Smooth muscle cell (in vitro differentiated cells): ENCODE data around the gene FUT6. TPM values are rescaled to one million over a fixed set of nuclear protein-coding genes. Genes with fewer than 3 reads are reported as not detected.
"Not testable (repeated sequence)": the region's sequence is repeated elsewhere in the genome, so short reads cannot be mapped to it uniquely, and the experiment has no call there.

Experiments
- DNase-seq: peaks from one replicate; lab custom pipeline; 2025; ENCODE audit not compliant: unreplicated experiment; lab: John Stamatoyannopoulos, UW
- H2AFZ ChIP-seq: fragments of 200-600 bp; sonication (generic); 2 replicates; pipeline ENCODE4 v1.6.0; 2016; ENCODE audit warnings: antibody characterized with exemption, low read depth, mild to moderate bottlenecking
- H3F3A ChIP-seq: fragments of 200-600 bp; sonication (generic); 2 replicates; pipeline ENCODE4 v1.6.0; 2017; ENCODE audit warnings: antibody characterized with exemption, low read depth
- H3K27ac ChIP-seq: fragments of 200-600 bp; sonication (generic); 2 replicates; pipeline ENCODE4 v1.5.1; 2016; ENCODE audit warnings: low read depth, mild to moderate bottlenecking
- H3K27me3 ChIP-seq: fragments of 200-600 bp; sonication (generic); 2 replicates; pipeline ENCODE4 v1.6.1; 2016; ENCODE audit warnings: low read depth, mild to moderate bottlenecking
- H3K36me3 ChIP-seq: fragments of 200-600 bp; sonication (generic); 2 replicates; pipeline ENCODE4 v1.5.1; 2016; ENCODE audit warnings: low read depth
- H3K4me1 ChIP-seq: fragments of 200-600 bp; sonication (generic); 2 replicates; pipeline ENCODE4 v1.5.1; 2016; ENCODE audit warnings: low read depth
- H3K4me2 ChIP-seq: fragments of 200-600 bp; sonication (generic); 2 replicates; pipeline ENCODE4 v1.6.0; 2016; ENCODE audit warnings: mild to moderate bottlenecking
- H3K4me3 ChIP-seq: fragments of 200-600 bp; sonication (generic); 2 replicates; pipeline ENCODE4 v1.5.1; 2016; ENCODE audit warnings: mild to moderate bottlenecking
- H3K79me2 ChIP-seq: fragments of 200-600 bp; sonication (generic); 2 replicates; pipeline ENCODE4 v1.6.0; 2016; ENCODE audit warnings: low read depth, mild to moderate bottlenecking
- H3K9ac ChIP-seq: fragments of 200-600 bp; sonication (generic); 2 replicates; pipeline ENCODE4 v1.6.0; 2016; ENCODE audit warnings: low read depth
- H3K9me3 ChIP-seq: fragments of 200-600 bp; sonication (generic); replicated peaks from 2 replicates; pipeline ENCODE4 v1.5.1; 2016; ENCODE audit warnings: low read depth
- H4K20me1 ChIP-seq: fragments of 200-600 bp; sonication (generic); 2 replicates; pipeline ENCODE4 v1.6.0; 2016; ENCODE audit warnings: low read depth
- WGBS: methylation state at CpG from one replicate; pipeline ENCODE4 v1.1.7; 2016; ENCODE audit warnings: low lambda C conversion rate; 5-methylcytosine and 5-hydroxymethylcytosine counted together
- polyA plus RNA-seq: library from polyadenylated mRNA; unstranded; fragments of >200 nt; fragmentation: Nextera tagmentation; extraction: Ambion mirVana; gene quantifications from 2 replicates; pipeline ENCODE4 v1.2.1, GENCODE V29; 2016
- total RNA-seq: library from RNA; depleted of rRNA; stranded (reverse); fragments of >200 nt; gene quantifications from 2 replicates; pipeline ENCODE4 v1.2.3, GENCODE V29; 2014
- TF ChIP-seq, protein P1 (sequence below): fragments of 200-600 bp; sonication (generic); IDR thresholded peaks from 2 replicates; pipeline ENCODE4 v1.5.1; 2017; ENCODE audit warnings: borderline replicate concordance, mild to moderate bottlenecking, antibody characterized with exemption; ENCODE audit not compliant: insufficient read depth, poor library complexity, severe bottlenecking

FUT6 gene
- total and polyA plus RNA-seq, 2 experiments from 2014 or later = not detected

DNA sequence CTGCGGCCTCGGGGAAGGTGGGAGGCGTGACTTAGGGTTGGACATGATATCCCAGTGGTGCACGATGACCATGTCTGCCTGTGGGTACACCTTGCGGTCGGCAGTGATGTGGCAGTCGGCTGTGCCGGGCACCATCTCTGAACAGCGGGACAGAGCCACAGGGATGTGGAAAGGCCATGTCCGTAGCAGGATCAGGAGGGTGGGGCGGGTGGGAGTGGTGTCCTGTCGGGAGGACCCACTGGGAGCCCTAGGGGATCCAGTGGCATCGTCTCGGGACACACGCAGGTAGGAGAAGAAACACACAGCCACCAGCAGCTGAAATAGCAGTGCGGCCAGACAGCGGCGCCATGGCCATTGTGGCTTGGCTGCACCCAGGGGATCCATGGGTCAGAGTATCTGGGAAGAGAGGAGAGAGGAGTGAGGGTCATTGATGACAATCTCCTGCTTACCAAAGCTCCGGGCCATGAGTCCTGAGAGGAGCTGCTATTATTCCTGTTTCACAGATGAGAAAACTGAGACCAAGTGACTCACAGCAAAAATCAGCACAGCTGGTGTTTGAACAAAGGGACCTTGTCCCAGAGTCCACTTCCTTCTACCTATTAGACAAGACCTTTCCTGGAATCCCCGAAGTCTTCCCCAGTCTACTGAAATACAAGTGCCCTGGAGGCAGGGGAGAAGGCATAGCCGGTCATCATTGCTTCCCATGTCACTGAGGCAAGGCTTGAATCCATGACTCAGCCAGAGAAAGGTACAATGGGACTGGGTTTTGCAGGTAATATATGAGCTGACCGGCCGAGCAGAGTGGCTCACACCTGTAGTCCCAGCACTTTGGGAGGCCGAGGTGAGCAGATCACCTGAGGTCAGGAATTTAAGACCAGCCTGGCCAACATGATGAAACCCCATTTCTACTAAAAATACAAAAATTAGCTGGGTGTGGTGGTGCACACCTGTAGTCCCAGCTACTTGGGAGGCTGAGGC is 5.2 kb upstream of the FUT6 start:
- Histone ChIP-seq H4K20me1 (no peaks in the 10 kb centered on the region), H3K4me1 (no peaks in the 10 kb centered on the region), H2AFZ (no peak overlapping the region), H3K9me3 (no peaks in the 10 kb centered on the region), H3F3A (no peaks in the 10 kb centered on the region), H3K9ac (no peak overlapping the region), H3K36me3 (no peaks in the 10 kb centered on the region), H3K27ac (no peak overlapping the region), H3K4me2 (no peak overlapping the region), H3K79me2 (no peaks in the 10 kb centered on the region), H3K27me3 (no peaks in the 10 kb centered on the region), H3K4me3 (no peak overlapping the region)
- 90% methylated on average over 24 of the region's 24 CpGs for WGBS
- TF ChIP-seq, protein P1, sequence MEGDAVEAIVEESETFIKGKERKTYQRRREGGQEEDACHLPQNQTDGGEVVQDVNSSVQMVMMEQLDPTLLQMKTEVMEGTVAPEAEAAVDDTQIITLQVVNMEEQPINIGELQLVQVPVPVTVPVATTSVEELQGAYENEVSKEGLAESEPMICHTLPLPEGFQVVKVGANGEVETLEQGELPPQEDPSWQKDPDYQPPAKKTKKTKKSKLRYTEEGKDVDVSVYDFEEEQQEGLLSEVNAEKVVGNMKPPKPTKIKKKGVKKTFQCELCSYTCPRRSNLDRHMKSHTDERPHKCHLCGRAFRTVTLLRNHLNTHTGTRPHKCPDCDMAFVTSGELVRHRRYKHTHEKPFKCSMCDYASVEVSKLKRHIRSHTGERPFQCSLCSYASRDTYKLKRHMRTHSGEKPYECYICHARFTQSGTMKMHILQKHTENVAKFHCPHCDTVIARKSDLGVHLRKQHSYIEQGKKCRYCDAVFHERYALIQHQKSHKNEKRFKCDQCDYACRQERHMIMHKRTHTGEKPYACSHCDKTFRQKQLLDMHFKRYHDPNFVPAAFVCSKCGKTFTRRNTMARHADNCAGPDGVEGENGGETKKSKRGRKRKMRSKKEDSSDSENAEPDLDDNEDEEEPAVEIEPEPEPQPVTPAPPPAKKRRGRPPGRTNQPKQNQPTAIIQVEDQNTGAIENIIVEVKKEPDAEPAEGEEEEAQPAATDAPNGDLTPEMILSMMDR = no peak
- DNase-seq = no peak

DNA sequence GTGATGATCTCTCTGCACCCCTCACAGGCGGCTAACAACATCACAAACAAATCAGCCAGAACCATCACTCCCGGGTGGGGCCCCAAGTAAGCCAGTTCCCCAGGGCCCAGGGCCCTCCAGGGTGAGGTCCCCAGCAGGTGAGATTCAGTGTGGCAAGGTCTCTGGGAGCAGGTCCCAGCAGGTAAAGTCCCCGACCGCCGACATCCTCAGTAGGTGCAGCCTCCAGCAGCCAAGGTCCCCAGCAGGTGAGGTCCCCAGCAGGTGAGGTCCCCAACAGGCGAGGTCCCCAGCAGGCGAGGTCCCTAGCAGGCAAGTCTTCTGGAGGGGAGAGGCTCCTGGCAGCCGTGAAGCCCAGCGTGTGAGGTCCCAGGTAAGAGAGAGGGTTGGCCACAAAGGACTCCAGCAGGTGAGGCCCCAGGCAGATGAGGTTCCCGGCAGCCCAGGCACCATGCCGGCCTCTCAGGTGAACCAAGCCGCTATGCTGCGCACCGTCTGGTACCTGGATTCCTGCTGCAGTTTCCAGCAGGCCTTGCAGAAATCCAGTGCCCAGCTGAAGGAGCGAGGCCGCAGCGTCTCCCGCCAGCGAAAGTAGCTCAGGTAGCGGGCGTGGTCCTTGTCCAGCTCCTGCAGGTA is 3.9 kb upstream of the FUT6 start:
- Histone ChIP-seq H3K4me3 (no peak overlapping the region), H3K9ac (no peak overlapping the region), H3K4me2 (no peak overlapping the region), H2AFZ (no peak overlapping the region), H3K4me1 (no peaks in the 10 kb centered on the region), H3K27me3 (no peaks in the 10 kb centered on the region), H3K79me2 (no peaks in the 10 kb centered on the region), H3K36me3 (no peaks in the 10 kb centered on the region), H3K9me3 (no peaks in the 10 kb centered on the region), H3K27ac (no peak overlapping the region), H4K20me1 (no peaks in the 10 kb centered on the region), H3F3A (no peaks in the 10 kb centered on the region)
- DNase-seq = no peak
- WGBS = 92% methylated on average over 21 of the region's 21 CpGs
- TF ChIP-seq, protein P1 = no peak

DNA sequence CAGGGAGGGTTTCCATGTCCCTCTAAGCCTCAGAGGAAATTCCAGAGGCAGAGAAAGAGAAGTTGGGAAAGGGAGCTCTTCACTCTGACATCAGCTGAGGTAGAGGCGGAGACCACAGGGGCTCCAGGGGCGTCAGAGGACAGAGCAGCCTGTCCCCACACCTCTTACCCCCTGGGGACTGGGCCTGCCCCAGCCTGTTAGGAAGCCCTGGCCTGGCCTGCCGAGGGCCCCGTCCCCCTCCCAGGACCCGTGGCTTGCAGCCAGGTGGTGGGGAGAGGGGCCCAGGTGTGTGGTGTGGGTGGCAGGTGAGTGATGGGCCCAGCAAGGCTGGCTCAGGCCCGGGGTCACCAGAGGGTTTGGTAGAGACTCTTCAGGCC is 2.2 kb upstream of the FUT6 start:
- not testable (repeated sequence) for H3K4me2 ChIP-seq, H3K36me3 ChIP-seq, H4K20me1 ChIP-seq, H3F3A ChIP-seq, H3K79me2 ChIP-seq, H3K9ac ChIP-seq, H3K4me1 ChIP-seq, H3K9me3 ChIP-seq, H3K4me3 ChIP-seq, H3K27ac ChIP-seq, H2AFZ ChIP-seq, DNase-seq, H3K27me3 ChIP-seq
- 95% methylated on average over 5 of the region's 6 CpGs for WGBS

DNA sequence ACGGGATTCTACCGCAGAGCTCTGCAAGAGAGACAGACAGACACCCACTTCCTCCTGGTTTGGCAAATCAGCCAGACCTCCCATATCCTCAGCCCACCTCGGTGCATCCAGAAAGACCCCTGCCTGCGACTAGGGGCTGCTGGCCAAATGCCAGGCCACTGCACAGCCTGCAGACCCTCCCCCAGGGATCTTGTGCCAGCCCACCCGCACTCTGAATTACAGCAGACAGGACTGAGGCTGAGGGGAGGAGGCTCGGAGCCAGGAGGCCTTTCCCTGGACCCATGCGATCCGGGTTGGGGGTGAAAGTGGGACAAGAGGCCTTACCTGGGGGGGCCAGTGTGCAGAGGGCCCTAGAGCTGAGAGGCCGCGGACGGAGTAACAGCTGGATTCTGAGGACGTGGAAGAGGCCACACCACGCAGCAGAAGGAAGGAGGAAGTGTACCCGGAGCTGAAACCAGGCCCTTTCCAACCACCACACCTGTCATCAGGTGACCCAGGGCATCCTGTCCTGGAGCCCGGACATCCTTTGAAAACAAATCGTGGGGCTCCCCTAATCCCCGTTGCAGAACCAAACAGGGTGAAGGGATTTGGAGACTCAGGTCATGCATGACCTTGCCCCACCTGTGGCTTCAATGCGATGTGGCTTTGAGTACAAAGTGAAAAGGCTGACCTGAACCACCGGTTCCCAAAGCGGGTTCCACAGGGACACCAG is 993 bp downstream of the FUT6 start:
- Histone ChIP-seq H2AFZ (no peak overlapping the region), H4K20me1 (no peaks in the 10 kb centered on the region), H3K9me3 (no peaks in the 10 kb centered on the region), H3K36me3 (no peaks in the 10 kb centered on the region), H3K4me2 (no peak overlapping the region), H3K27ac (no peak overlapping the region), H3K4me1 (no peaks in the 10 kb centered on the region), H3K4me3 (no peak overlapping the region), H3F3A (no peaks in the 10 kb centered on the region), H3K27me3 (no peaks in the 10 kb centered on the region), H3K9ac (no peak overlapping the region), H3K79me2 (no peaks in the 10 kb centered on the region)
- TF ChIP-seq, protein P1 = no peak
- 94% methylated on average over 20 of the region's 20 CpGs for WGBS
- no peak for DNase-seq
